IMR-90 (cell line): ENCODE measurements around the gene HMGXB3. TPM values are rescaled to one million over a fixed set of nuclear protein-coding genes. Genes with fewer than 3 reads are reported as not detected.

ENCODE experiments used
- ATAC-seq: fragments of 200-7000 bp; cut with Tn5 transposase; 2 replicates; pipeline ENCODE4 v1.9.1; 2020; ENCODE audit warnings: low read depth, mild to moderate bottlenecking, moderate library complexity
- BruUV-seq: library from RNA; stranded (reverse); fragments of 400-500 nt; replicated peaks from 2 replicates; lab custom pipeline; 2021; lab: Mats Ljungman, UMichigan
- CTCF ChIA-PET: fragments of 300-600 bp; formaldehyde crosslinking; extraction: SDS; loops from one replicate; lab custom pipeline; 2021; ENCODE audit warnings: antibody characterized with exemption; lab: Yijun Ruan, JAX
- POLR2A ChIA-PET: fragments of 300-600 bp; sonication (Branson Sonifier 250); formaldehyde crosslinking; loops from one replicate; lab custom pipeline; 2022; ENCODE audit warnings: antibody characterized with exemption; ENCODE audit not compliant: unreplicated experiment; lab: Charles Lee
- DNase-seq: peaks from one replicate; pipeline ENCODE4 v3.0.0; 2013
- H2AFZ ChIP-seq: replicated peaks from 2 replicates; pipeline ENCODE3; 2013; ENCODE audit warnings: low read length, mild to moderate bottlenecking; ENCODE audit not compliant: poor library complexity
- H2AK5ac ChIP-seq: 2 replicates; pipeline ENCODE4 v1.6.1; 2013; ENCODE audit warnings: low read depth, low read length, inconsistent platforms
- H2AK9ac ChIP-seq: replicated peaks from 2 replicates; pipeline ENCODE3; 2013; ENCODE audit warnings: mild to moderate bottlenecking, low read depth, low read length, moderate library complexity; ENCODE audit not compliant: poor library complexity
- H2BK120ac ChIP-seq: 2 replicates; pipeline ENCODE4 v1.6.1; 2013; ENCODE audit warnings: low read depth, low read length, inconsistent platforms
- H2BK15ac ChIP-seq: 3 replicates; pipeline ENCODE4 v1.6.1; 2013; ENCODE audit warnings: low read depth, low read length, inconsistent platforms
- H2BK20ac ChIP-seq: 2 replicates; pipeline ENCODE4 v1.6.1; 2013; ENCODE audit warnings: low read depth, mild to moderate bottlenecking, inconsistent platforms, low read length, moderate library complexity
- H2BK5ac ChIP-seq: 2 replicates; pipeline ENCODE4 v1.6.1; 2013; ENCODE audit warnings: mild to moderate bottlenecking, low read depth, low read length, inconsistent platforms; ENCODE audit not compliant: poor library complexity, severe bottlenecking
- H3K14ac ChIP-seq: replicated peaks from 2 replicates; pipeline ENCODE4 v1.6.1; 2013; ENCODE audit warnings: low read depth, low read length, inconsistent platforms
- H3K18ac ChIP-seq: 2 replicates; pipeline ENCODE4 v1.6.1; 2013; ENCODE audit warnings: low read depth, low read length, control low read depth
- H3K23ac ChIP-seq: 2 replicates; pipeline ENCODE4 v1.6.1; 2013; ENCODE audit warnings: low read depth, low read length, inconsistent platforms
- H3K27ac ChIP-seq: 2 replicates; pipeline ENCODE4 v1.5.1; 2013; ENCODE audit warnings: mild to moderate bottlenecking, control low read depth, low read length; ENCODE audit not compliant: insufficient read depth
- H3K27me3 ChIP-seq: 2 replicates; pipeline ENCODE4 v1.6.1; 2013; ENCODE audit warnings: low read length; ENCODE audit not compliant: control insufficient read depth, insufficient read depth
- H3K36me3 ChIP-seq: 2 replicates; pipeline ENCODE4 v1.6.1; 2013; ENCODE audit warnings: low read length, mixed read lengths; ENCODE audit not compliant: control insufficient read depth, insufficient read depth
- H3K4ac ChIP-seq: 2 replicates; pipeline ENCODE4 v1.6.1; 2013; ENCODE audit warnings: low read depth, low read length, inconsistent platforms
- H3K4me1 ChIP-seq: 2 replicates; pipeline ENCODE4 v1.6.1; 2013; ENCODE audit warnings: low read length, mixed read lengths; ENCODE audit not compliant: control insufficient read depth, insufficient read depth
- H3K4me2 ChIP-seq: 2 replicates; pipeline ENCODE4 v1.6.1; 2013; ENCODE audit warnings: low read depth, mild to moderate bottlenecking, control low read depth, low read length, moderate library complexity
- H3K4me3 ChIP-seq: 2 replicates; pipeline ENCODE4 v1.5.1; 2013; ENCODE audit warnings: low read depth, mild to moderate bottlenecking, control low read depth, low read length, moderate library complexity; ENCODE audit not compliant: insufficient read depth
- H3K56ac ChIP-seq: 2 replicates; pipeline ENCODE4 v1.6.1; 2013; ENCODE audit warnings: low read length, inconsistent platforms; ENCODE audit not compliant: insufficient read depth; ENCODE audit errors: extremely low read depth
- H3K79me1 ChIP-seq, 2 experiments: 2 replicates each; pipeline ENCODE4 v1.6.1; 2013; ENCODE audit warnings: low read length in 2 of 2, inconsistent platforms in 1 of 2, low read depth in 1 of 2
- H3K9ac ChIP-seq: 2 replicates; pipeline ENCODE4 v1.6.1; 2013; ENCODE audit warnings: low read depth, low read length, control low read depth
- H3K9me1 ChIP-seq: 2 replicates; pipeline ENCODE4 v1.6.1; 2013; ENCODE audit warnings: low read length, inconsistent platforms; ENCODE audit not compliant: insufficient read depth
- H3K9me3 ChIP-seq: 2 replicates; pipeline ENCODE4 v1.6.1; 2013; ENCODE audit warnings: low read length; ENCODE audit not compliant: control insufficient read depth, insufficient read depth
- H4K20me1 ChIP-seq: 2 replicates; pipeline ENCODE4 v1.6.1; 2013; ENCODE audit warnings: low read length, inconsistent platforms; ENCODE audit not compliant: insufficient read depth
- H4K5ac ChIP-seq: 2 replicates; pipeline ENCODE4 v1.6.1; 2013; ENCODE audit warnings: mild to moderate bottlenecking, low read depth, low read length, control low read depth
- H4K8ac ChIP-seq, 2 experiments: 2 replicates each; pipeline ENCODE4 v1.6.1; 2013; ENCODE audit warnings: low read depth in 2 of 2, low read length in 2 of 2, control low read depth in 1 of 2, inconsistent platforms in 1 of 2
- H4K91ac ChIP-seq: 2 replicates; pipeline ENCODE4 v1.6.1; 2013; ENCODE audit warnings: low read depth, low read length, inconsistent platforms; ENCODE audit not compliant: insufficient read depth
- BHLHE40 ChIP-seq: fragments of 150-350 bp; IDR thresholded peaks from 2 replicates; pipeline ENCODE4 v1.6.1; 2016; ENCODE audit warnings: mild to moderate bottlenecking, low read depth, low read length
- CEBPB ChIP-seq: IDR thresholded peaks from 2 replicates; pipeline ENCODE4 v1.6.1; 2012; ENCODE audit warnings: low read depth, low read length, improper control_type of control experiment
- CHD1 ChIP-seq: IDR thresholded peaks from 2 replicates; pipeline ENCODE4 v1.6.1; 2012; ENCODE audit warnings: low read depth, low read length, improper control_type of control experiment
- CTCF ChIP-seq: conservative IDR thresholded peaks from 2 replicates; pipeline ENCODE4 v1.5.1; 2012; ENCODE audit warnings: mild to moderate bottlenecking, low read depth, low read length, improper control_type of control experiment
- ELK1 ChIP-seq: fragments of 150-350 bp; IDR thresholded peaks from 2 replicates; pipeline ENCODE4 v1.6.1; 2016; ENCODE audit warnings: low read depth, mild to moderate bottlenecking, low read length, moderate library complexity, borderline replicate concordance
- FOS ChIP-seq: fragments of 150-350 bp; IDR thresholded peaks from 2 replicates; pipeline ENCODE4 v1.6.1; 2016; ENCODE audit warnings: low read depth, low read length
- MAZ ChIP-seq: IDR thresholded peaks from 2 replicates; pipeline ENCODE4 v1.6.1; 2012; ENCODE audit warnings: low read depth, mild to moderate bottlenecking, low read length, improper control_type of control experiment, moderate library complexity, borderline replicate concordance
- MXI1 ChIP-seq: IDR thresholded peaks from 2 replicates; pipeline ENCODE4 v1.6.1; 2012; ENCODE audit warnings: low read depth, mild to moderate bottlenecking, low read length, moderate library complexity, borderline replicate concordance
- NFE2L2 ChIP-seq: fragments of 150-350 bp; IDR thresholded peaks from 2 replicates; pipeline ENCODE4 v1.6.1; 2016; ENCODE audit warnings: low read depth, mild to moderate bottlenecking, low read length
- RAD21 ChIP-seq: IDR thresholded peaks from 2 replicates; pipeline ENCODE4 v1.6.1; 2012; ENCODE audit warnings: low read length, improper control_type of control experiment
- RCOR1 ChIP-seq: IDR thresholded peaks from 2 replicates; pipeline ENCODE4 v1.6.1; 2012; ENCODE audit warnings: mild to moderate bottlenecking, low read length, improper control_type of control experiment; ENCODE audit not compliant: insufficient replicate concordance
- RFX5 ChIP-seq: IDR thresholded peaks from 2 replicates; pipeline ENCODE4 v1.8.0; 2012; ENCODE audit warnings: low read depth, mild to moderate bottlenecking, low read length, moderate library complexity
- SMC3 ChIP-seq: fragments of 150-350 bp; IDR thresholded peaks from 2 replicates; pipeline ENCODE4 v1.6.1; 2016; ENCODE audit warnings: low read depth, mild to moderate bottlenecking, antibody characterized with exemption, low read length, moderate library complexity
- WGBS, 2 experiments: methylation state at CpG; one replicate each; pipeline versions ENCODE4 v1.1.5 to v1.1.7; 2013; ENCODE audit warnings: missing lambda C conversion rate in 2 of 2; ENCODE audit not compliant: insufficient read length in 1 of 2; ENCODE audit errors: extremely low coverage in 2 of 2; 5-methylcytosine and 5-hydroxymethylcytosine counted together
- dilution Hi-C: fragments of 300-500 bp; cut with HindIII; formaldehyde crosslinking; loops from one replicate; pipeline ENCODE4 v1.14.3; 2018; ENCODE audit warnings: low sequenced_read_pairs; ENCODE audit not compliant: unreplicated experiment
- in situ Hi-C: fragments of 300-500 bp; cut with MboI; formaldehyde crosslinking; loops from 3 replicates; pipeline ENCODE4 v1.14.3; 2019; ENCODE audit warnings: low sequenced_read_pairs, inconsistent platforms, mixed read lengths
- intact Hi-C: fragments of 100-400 bp; cut with micrococcal nuclease; formaldehyde crosslinking; loops from 2 replicates; pipeline ENCODE4 v1.10.0; 2022
- polyA plus RNA-seq, 3 experiments: library from polyadenylated mRNA; depleted of rRNA; stranded (reverse); fragments of >200 nt; gene quantifications; 2 replicates each; pipeline ENCODE4 v1.2.3, GENCODE V29; 2012; ENCODE audit warnings: low replicate concordance in 1 of 3
- total RNA-seq: library from RNA; depleted of rRNA; stranded (reverse); fragments of >200 nt; gene quantifications from 2 replicates; pipeline ENCODE4 v1.2.3, GENCODE V29; 2012
- TF ChIP-seq, protein P1 (sequence below): fragments of 150-350 bp; IDR thresholded peaks from 2 replicates; pipeline ENCODE4 v1.6.1; 2017; ENCODE audit warnings: mild to moderate bottlenecking, antibody characterized with exemption, low read length, low read depth

The HMGXB3 gene
- total and polyA plus RNA-seq, 2 of the 4 experiments (the other 2 are of a cell fraction): 27.6 to 30.6 TPM

DNA sequence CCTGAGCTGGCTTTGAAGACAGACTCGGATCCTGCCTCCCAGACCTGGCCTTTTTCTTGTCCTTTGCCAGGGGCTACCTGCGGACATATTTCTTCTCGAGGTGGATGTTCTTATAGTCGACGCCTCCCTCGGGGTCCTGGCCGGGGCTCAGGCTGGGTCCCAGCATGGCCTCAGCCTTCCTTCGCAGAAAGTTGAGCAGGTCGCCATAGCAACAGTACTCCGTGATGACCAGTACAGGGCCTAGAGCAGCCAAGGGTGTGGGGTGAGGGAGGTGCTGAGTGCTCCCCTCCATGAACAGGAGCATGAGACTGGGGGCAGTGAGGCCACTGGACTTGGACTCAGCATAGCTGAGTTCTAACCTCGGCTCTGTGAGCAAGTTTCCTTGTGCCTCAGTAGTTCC, 59.1 kb downstream of the HMGXB3 start:
- H3K23ac ChIP-seq: no peak overlapping the region
- H2BK15ac ChIP-seq: peak overlapping the region; percentile 81; the same call in 1 of the 3 replicates
- no peak overlapping the region for H3K56ac ChIP-seq
- H2BK120ac ChIP-seq: peak overlapping the region; percentile 69
- no peaks in the 10 kb centered on the region for H3K27me3 ChIP-seq
- 0 out of 2 replicates have a peak overlapping the region, but pooled peaks have one; percentile 20 for H3K14ac ChIP-seq
- ATAC-seq (no peak), DNase-seq (no peak)
- peak overlapping the region; percentile 15 for H2AFZ ChIP-seq
- H4K91ac ChIP-seq: peak overlapping the region; percentile 8; the same call in 1 of the 2 replicates
- H3K36me3 ChIP-seq: peaks cover 13% of the 10 kb centered on the region; the same call in 1 of the 2 replicates
- intact Hi-C loops: no loop called here
- H4K20me1 ChIP-seq: no peaks in the 10 kb centered on the region
- ChIA-PET CTCF (no interaction called here), POLR2A (no interaction called here)
- peak overlapping the region; percentile 17; the same call in 1 of the 2 replicates for H4K5ac ChIP-seq
- dilution Hi-C loops: no loop called here
- peaks cover 14% of the 10 kb centered on the region for H3K4me1 ChIP-seq
- in situ Hi-C loops: no loop called here
- H3K4ac ChIP-seq: peak overlapping the region; percentile 62; the same call in 1 of the 2 replicates
- no peak overlapping the region for H3K4me3 ChIP-seq
- H2AK9ac ChIP-seq: peak overlapping the region; percentile 86
- no peak for TF ChIP-seq FOS
- TF ChIP-seq RFX5: no peak
- TF ChIP-seq CTCF: no peak
- TF ChIP-seq CHD1: no peak
- TF ChIP-seq SMC3: no peak
- TF ChIP-seq RCOR1: no peak
- no peak for TF ChIP-seq MXI1
- no peak for TF ChIP-seq MAZ
- no peak for TF ChIP-seq ELK1
- no peak for TF ChIP-seq CEBPB
- TF ChIP-seq NFE2L2: no peak
- no peak for TF ChIP-seq BHLHE40
- TF ChIP-seq, protein P1, sequence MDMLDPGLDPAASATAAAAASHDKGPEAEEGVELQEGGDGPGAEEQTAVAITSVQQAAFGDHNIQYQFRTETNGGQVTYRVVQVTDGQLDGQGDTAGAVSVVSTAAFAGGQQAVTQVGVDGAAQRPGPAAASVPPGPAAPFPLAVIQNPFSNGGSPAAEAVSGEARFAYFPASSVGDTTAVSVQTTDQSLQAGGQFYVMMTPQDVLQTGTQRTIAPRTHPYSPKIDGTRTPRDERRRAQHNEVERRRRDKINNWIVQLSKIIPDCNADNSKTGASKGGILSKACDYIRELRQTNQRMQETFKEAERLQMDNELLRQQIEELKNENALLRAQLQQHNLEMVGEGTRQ: no peak
- no peak for TF ChIP-seq RAD21
- H3K18ac ChIP-seq: no peak overlapping the region
- H2AK5ac ChIP-seq: peak overlapping the region; percentile 54
- no peak overlapping the region for H3K9ac ChIP-seq
- BruUV-seq: no TSS peak
- no peaks in the 10 kb centered on the region for H3K9me3 ChIP-seq
- H3K27ac ChIP-seq: no peak overlapping the region
- WGBS, 2 experiments: 94% methylated on average over 8 of the region's 11 CpGs; no CpG with 5 or more reads in 1 of the 2 experiments
- H3K79me1 ChIP-seq: 0 out of 4 replicates have a peak, but pooled peaks cover 0 to 3% of the 10 kb centered on the region in 2 experiments
- H4K8ac ChIP-seq: no peak overlapping the region
- H3K4me2 ChIP-seq: no peak overlapping the region
- H2BK5ac ChIP-seq: no peak overlapping the region
- H2BK20ac ChIP-seq: peak overlapping the region; percentile 1; the same call in 1 of the 2 replicates
- H3K9me1 ChIP-seq: peaks cover 33% of the 10 kb centered on the region
